Measurements from ENCODE around the gene ARHGAP5. TPM values are rescaled to one million over a fixed set of nuclear protein-coding genes. Genes with fewer than 3 reads are reported as not detected.

Gene ARHGAP5
- total RNA-seq, 4 donors from 2014 or later: 189 to 365 (median 229) TPM

DNA sequence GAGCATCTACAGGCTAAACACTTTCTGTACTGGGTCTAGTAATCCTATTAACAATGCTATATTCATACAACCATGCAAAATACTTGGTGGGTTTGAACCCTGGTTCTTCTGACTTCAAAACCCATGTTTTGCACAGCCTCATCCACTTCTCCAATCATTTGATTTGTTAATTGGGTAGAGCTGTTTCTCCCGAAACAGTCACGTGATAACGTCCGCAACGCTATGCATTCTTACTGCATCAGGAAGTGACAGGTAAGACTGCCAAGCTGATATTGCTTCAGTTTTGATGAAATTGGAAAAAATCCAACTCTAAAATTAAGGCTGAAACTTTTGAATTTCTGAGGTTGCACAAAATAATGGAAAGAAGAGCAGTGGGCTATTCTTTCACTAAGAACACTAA, 94.4 kb downstream of the ARHGAP5 start:
- intact Hi-C loops (cut with DNase I): no loop called here
- Histone ChIP-seq H3K27ac (no peak overlapping the region), H3K4me3 (replicated peaks in 1 of 3) (no peak overlapping the region), H3K27me3 (no peaks in the 10 kb centered on the region), H3K36me3 (no peaks in the 10 kb centered on the region), H3K4me1 (no peaks in the 10 kb centered on the region), H3K9me3 (no peaks in the 10 kb centered on the region)
- no peak for DNase-seq
- TF ChIP-seq, protein P1, sequence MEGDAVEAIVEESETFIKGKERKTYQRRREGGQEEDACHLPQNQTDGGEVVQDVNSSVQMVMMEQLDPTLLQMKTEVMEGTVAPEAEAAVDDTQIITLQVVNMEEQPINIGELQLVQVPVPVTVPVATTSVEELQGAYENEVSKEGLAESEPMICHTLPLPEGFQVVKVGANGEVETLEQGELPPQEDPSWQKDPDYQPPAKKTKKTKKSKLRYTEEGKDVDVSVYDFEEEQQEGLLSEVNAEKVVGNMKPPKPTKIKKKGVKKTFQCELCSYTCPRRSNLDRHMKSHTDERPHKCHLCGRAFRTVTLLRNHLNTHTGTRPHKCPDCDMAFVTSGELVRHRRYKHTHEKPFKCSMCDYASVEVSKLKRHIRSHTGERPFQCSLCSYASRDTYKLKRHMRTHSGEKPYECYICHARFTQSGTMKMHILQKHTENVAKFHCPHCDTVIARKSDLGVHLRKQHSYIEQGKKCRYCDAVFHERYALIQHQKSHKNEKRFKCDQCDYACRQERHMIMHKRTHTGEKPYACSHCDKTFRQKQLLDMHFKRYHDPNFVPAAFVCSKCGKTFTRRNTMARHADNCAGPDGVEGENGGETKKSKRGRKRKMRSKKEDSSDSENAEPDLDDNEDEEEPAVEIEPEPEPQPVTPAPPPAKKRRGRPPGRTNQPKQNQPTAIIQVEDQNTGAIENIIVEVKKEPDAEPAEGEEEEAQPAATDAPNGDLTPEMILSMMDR (IDR thresholded peaks at IDR 0.05): no peak
- TF ChIP-seq POLR2A (IDR thresholded peaks at IDR 0.05): no peak
- WGBS, 2 donors: 76 to 81% methylated on average over 5 of the region's 5 CpGs

DNA sequence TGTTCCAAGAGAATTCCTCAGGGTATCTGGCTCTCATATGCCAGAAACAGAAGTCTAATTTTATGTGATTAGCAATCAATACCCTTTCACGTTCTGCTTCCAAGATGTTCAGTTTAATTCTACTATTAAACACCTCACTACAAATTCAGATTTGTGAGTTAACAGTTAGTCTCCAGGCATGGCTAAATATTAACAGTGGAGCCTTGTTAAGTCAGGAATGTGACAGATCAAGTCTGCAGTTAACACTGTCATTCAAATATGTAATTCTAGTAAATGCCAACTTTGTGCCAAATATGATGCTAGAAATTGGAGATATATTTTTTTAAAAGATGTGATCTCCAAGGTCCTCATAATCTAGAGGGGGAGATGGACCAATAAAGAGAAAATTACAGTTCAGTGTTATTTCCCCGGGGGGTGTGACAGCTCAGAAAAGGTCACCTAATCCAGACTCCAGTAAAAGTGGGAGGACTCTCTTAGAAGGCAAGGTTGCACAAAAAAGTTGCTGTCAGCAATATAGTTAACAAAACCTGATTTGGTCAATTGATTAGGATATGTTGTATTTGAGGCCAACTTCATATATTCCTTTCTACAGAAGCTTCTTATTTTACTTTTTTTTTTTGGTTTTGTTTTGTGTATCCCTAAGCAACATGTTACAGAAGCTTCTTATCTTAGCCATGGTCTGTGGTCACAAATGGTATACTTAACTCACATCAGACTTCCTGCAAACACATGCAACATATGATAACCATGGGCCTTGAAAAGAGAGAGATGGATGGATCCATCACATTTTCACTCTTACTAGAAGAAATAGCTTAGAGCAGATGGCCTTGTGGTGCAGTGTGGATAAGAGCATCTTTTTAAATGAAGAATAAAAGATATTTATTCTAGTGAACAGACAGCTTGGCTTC, 106.3 kb downstream of the ARHGAP5 start:
- Histone ChIP-seq H3K27ac (no peak overlapping the region), H3K36me3 (no peaks in the 10 kb centered on the region), H3K27me3 (no peaks in the 10 kb centered on the region), H3K4me1 (no peaks in the 10 kb centered on the region), H3K9me3 (no peaks in the 10 kb centered on the region), H3K4me3 (replicated peaks in 1 of 3) (no peak overlapping the region)
- TF ChIP-seq, protein P1 (IDR thresholded peaks at IDR 0.05): no peak
- no peak for TF ChIP-seq POLR2A (IDR thresholded peaks at IDR 0.05)
- 86 to 89% methylated on average over 2 of the region's 2 CpGs for WGBS, 2 donors
- intact Hi-C loops (cut with DNase I): no loop called here
- DNase-seq: no peak

DNA sequence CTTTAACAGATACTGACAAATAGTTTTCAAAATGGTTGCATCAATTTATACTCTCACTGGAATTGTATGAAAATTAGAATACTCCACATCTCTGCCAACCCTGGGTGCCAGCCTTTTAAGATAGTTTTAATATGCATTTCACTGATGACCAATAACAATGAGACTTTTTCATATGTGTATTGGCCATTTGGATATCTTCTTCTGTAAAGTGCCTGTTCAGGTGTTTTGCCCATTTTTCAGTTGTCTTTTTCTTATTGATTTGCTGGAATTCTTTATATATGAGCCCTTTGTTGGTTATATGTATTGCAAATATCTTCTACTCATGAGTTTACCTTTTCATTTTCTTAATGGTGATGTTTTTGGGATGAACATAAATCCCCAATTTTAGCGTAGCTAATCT, 108.0 kb downstream of the ARHGAP5 start:
- no peaks in the 10 kb centered on the region for H3K27me3 ChIP-seq
- DNase-seq: no peak
- intact Hi-C loops (cut with DNase I): no loop called here
- no peaks in the 10 kb centered on the region for H3K9me3 ChIP-seq
- H3K36me3 ChIP-seq: no peaks in the 10 kb centered on the region
- H3K4me3 ChIP-seq (replicated peaks in 1 of 3): no peak overlapping the region
- TF ChIP-seq, protein P1 (IDR thresholded peaks at IDR 0.05): no peak
- TF ChIP-seq POLR2A (IDR thresholded peaks at IDR 0.05): no peak
- 98 to 100% methylated on average over 1 of the region's 1 CpG for WGBS, 2 donors
- H3K27ac ChIP-seq: no peak overlapping the region
- H3K4me1 ChIP-seq: no peaks in the 10 kb centered on the region

DNA sequence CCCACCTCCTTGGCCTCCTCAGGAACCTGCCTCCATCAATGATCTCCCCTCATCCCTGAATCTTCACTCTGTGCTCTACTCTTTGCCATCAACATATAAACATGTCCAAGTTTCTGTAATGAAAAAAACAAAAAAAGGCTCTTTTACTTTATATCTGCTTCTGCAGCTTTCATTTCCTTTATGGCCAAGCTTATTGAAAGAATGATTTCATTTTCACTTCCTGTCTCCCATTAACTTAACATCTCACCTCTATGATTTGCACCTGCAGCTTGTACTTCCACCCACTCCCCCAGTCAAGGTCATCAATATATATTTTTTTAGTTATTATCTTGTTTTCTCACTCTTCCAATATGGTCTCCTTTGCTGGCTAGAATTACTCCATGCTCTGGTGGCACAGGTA, 109.1 kb downstream of the ARHGAP5 start:
- no peak overlapping the region for H3K4me3 ChIP-seq (replicated peaks in 1 of 3)
- no peaks in the 10 kb centered on the region for H3K4me1 ChIP-seq
- no peak for DNase-seq
- H3K27me3 ChIP-seq: no peaks in the 10 kb centered on the region
- intact Hi-C loops (cut with DNase I): no loop called here
- no peak overlapping the region for H3K27ac ChIP-seq
- H3K36me3 ChIP-seq: no peaks in the 10 kb centered on the region
- no peak for TF ChIP-seq POLR2A (IDR thresholded peaks at IDR 0.05)
- TF ChIP-seq, protein P1 (IDR thresholded peaks at IDR 0.05): no peak
- no peaks in the 10 kb centered on the region for H3K9me3 ChIP-seq

DNA sequence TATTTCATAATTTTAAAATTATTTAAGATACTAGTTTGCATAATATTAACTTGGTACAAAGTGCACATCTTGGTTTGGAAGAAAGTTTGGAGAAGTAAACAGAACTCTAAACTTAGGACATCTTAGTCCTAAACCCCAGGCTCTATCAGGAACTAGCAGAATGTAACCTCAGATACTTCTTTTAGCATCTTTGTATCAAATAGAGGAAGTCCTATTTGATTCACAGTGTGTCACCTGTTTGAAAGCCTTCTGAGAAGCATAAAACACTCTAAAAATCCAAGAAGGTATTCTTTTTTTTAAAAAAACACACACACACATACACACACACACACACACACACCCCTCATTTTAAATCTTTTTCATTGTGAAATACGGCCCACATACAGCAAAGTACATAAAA, 112.7 kb downstream of the ARHGAP5 start:
- no peak for DNase-seq
- Histone ChIP-seq H3K27me3 (no peaks in the 10 kb centered on the region), H3K36me3 (no peaks in the 10 kb centered on the region), H3K27ac (no peak overlapping the region), H3K4me3 (replicated peaks in 1 of 3) (no peak overlapping the region), H3K4me1 (no peaks in the 10 kb centered on the region), H3K9me3 (no peaks in the 10 kb centered on the region)
- TF ChIP-seq, protein P1 (IDR thresholded peaks at IDR 0.05): no peak
- no peak for TF ChIP-seq POLR2A (IDR thresholded peaks at IDR 0.05)
- WGBS, 2 donors: 85 to 87% methylated on average over 1 of the region's 1 CpG
- intact Hi-C loops (cut with DNase I): no loop called here
